ENCODE results near the gene MAL.

MAL gene
- 9.0 to 67.2 reads per million in 2 experiments for total RNA-seq

DNA sequence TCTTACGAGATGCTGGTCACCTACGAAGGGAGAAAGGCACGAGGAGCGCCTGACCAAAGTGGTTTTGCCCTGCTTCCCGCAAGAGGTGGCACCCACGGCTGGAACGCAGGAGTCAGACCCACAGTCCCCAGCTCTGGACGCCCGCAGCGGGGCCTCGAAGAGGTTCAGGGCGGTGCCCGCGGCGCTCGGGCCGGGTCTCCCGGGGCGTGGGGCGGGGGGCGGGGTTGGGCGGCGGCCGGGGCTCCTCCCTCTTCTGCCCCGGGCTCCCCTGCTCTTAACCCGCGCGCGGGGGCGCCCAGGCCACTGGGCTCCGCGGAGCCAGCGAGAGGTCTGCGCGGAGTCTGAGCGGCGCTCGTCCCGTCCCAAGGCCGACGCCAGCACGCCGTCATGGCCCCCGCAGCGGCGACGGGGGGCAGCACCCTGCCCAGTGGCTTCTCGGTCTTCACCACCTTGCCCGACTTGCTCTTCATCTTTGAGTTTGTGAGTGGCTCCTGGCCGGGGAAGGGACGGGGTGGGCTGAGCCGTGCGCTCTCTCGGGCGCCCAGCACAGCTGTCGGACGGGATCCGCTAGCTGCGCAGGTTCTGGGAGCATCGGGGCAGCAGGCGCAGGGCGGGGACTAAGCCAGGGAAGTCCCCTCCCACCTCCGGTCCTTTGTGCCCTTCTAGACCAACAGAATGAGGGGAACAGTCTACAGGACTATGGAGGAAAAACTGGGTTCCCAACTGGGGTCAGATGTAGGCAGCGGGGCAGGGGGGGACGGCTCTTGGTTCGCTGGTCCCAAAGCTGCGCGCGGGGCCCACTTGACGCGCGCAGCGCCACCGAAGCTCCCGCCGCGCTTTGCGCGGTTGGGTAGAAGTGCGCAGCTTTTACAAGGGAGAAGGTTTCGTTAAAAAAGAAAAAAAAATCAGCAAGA is at the start of gene MAL:
Gene MAL, plus strand, starts transcription at position 303 of the 914 bp plus-strand sequence. Its CDS starts 85 bp downstream, at position 388.
- peak; percentile 43 for DNase-seq (ENCODE audit: low read depth)

DNA sequence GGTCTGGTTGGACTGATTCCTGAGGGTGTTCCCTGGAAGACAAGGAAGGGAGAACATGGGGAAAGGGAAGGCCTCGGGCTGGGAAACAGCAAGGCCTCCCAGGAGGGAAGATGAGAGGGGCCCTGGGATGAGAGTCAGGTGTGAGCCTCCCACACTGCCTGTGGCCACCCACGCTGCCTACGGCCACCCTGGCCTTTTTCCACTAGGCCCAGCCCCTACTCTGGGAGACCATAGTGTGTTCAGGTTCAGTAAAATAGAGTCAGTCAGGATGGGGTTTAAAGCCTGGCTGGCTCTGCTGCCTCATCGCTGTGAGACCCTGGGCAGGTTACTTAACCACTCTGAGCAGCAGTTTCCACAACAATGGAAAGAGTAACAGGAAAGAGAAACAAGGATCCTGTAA is 47.7 kb upstream of the MAL start:
- no peak for DNase-seq (ENCODE audit: low read depth)

GRCh38 chr2:94978917-94979316 is 46.6 kb upstream of the MAL start:
- DNase-seq (ENCODE audit: low read depth), result no peak

DNA sequence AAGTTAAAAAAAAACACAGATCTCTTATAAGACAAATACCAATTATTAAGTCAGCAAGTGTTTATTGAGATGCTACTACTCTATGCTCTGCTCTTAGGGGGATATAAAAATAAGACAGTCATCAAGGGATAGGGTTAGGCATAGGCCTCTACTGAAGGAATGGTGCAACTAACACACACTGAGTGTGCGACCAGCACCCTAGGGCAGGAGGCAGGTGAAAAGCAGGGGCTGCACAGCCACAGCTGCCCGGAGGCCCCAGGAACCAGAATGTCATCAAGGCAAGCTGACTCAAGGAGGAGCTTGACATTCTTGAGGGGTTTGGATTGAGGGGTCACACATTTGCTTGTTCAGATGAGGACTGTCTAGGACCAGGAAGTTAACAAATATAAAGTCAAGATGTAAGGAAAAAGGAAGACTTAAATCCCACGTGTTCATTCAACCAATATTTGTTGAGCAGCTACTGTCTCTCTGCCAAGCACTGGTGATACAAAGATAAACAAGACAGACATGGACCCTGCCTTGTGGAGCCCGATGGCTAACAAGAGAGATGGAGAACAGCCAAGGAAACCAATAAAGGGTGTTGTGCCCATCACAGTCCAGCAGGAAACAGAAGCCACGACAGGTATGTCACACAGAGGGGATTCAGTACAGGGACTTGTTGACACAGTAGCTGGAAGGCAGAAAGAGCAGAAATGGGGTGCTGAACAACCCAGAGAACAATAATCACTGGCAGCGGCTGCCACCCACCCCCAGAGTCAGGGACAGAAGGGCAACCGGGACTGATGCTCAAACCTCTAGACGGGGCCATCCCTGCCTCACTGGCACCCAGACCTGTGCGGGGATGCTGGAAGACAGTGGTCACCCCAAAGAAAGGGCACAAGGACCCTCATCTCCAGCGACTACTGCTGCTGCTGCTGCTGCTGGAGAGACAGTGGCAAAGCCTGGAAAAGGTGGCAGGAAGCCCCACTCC is 45.8 kb upstream of the MAL start:
- no peak for DNase-seq (ENCODE audit: low read depth)

- DNase-seq (ENCODE audit: low read depth), result no peak
These were observed 45.1 kb upstream of the MAL start for GRCh38 chr2:94980406-94980805.

- no peak for DNase-seq (ENCODE audit: low read depth)
These were observed 43.4 kb upstream of the MAL start for GRCh38 chr2:94982156-94982555.

DNA sequence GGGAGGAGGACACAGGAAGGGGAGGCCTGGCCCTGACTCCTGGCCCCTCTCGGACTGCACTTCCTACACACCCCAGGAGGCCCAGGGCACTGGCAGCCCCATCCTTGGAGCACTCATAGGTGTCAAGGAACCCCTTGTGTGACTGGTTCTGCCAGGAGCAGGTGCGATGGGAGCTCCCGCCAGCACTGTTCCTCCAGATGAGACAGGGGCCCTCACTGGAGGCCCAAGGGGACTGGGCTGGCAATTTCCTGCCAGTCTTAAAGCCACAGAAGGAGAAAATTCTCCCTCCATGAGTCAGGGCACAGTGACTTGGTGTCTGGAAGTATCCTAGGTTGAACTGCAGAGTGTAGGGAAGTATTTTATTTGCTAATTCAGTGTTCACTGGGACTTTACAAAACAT is 42.8 kb upstream of the MAL start:
- no peak for DNase-seq (ENCODE audit: low read depth)

GRCh38 chr2:94984964-94985575 is 40.4 kb upstream of the MAL start:
- DNase-seq (ENCODE audit: low read depth), result no peak

DNA sequence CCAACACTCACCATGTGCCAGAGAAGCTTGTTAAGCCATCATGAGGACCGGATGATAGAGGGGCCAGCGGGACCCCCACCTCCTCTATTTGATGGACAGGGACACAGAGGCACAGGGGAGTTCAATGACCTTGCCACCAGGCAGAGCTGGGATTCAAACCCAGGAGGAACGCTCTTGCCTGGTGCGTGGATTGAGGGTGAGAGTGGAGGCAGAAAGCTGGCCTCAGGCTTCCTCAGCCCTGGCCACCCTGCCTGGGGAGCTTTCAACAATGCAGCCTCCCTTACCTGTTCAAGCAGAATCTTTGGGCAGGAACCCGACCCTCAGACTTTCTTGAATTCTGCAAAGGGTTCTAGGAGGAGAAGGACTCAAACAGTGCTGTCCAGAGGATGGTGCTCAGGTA is 39.9 kb upstream of the MAL start:
- DNase-seq (ENCODE audit: low read depth), result no peak

DNA sequence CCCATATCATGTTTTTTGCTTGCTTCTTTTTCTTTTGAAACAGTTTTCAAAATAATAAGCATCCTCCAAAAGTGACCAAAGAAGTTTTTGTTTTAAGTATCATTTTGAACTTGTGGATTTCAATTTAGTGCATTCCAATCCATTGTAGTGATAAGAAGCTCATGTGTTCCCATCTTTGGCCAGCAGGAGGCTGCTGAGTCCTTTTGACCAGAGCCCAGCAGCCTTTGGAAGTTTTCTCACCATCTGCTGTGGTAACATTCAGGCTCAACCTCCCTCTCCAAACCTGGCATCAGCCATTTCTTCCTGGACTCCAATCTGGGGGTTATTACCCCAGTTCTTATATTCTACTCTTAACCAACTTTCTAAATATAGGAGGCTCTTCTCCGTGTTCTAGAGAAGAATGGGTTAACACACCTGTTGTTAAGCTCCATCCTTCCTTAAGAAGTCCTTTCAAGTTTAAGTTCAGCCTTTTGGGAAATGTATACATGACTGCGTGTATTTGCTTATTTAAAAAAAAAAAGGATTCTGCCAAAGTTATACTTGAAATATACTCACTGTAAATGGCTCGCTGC is 39.0 kb upstream of the MAL start:
- DNase-seq (ENCODE audit: low read depth), result peak; percentile 21

GRCh38 chr2:94987074-94988020 is 38.2 kb upstream of the MAL start:
- DNase-seq (ENCODE audit: low read depth), result no peak

- no peak for DNase-seq (ENCODE audit: low read depth)
These were observed 34.6 kb upstream of the MAL start for GRCh38 chr2:94990956-94991355.

- DNase-seq (ENCODE audit: low read depth), result no peak
These were observed 33.1 kb upstream of the MAL start for GRCh38 chr2:94992360-94992759.

GRCh38 chr2:94993176-94994062 is 32.1 kb upstream of the MAL start:
- no peak for DNase-seq (ENCODE audit: low read depth)

DNA sequence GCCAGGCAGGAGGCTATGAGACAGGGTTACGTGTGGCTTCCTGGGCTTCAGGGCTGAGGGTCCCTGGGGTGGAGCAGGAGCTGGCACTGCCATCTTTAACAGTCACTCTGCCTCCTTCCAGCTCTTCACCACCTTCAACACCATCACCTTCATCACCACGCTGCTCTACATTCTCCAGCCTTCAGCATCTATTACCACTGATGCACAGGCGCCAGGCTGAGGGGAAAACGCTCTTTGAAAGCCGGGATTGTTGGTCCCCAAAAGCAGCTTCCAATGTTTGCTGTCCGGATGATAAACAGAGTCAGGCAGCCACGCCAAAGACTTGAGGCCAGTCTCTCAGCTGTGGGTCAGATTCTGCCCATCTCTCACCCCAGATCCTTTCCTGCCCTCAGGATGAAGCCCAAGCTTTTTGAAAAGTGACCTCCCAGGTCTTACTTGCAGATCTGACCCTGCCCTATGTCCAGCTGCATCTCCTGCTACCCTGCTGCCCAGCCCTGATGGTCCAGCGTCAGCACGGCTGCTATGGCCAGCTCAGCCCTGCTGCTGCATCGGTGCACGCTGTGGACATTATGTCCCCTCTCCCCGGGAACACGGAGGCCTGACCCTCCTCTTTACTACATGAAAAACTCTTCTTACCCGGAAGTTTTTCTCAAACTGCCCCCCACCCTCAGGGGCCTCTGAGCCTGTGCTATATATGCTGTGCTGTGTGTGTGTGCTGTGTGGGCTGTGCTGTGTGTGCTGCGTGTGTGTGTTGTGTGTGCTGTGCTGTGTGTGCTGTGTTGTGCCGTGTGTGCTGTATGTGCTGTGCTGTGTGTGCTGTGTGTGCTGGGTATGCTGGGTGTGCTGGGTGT is 31.2 kb upstream of the MAL start:
- no peak for DNase-seq (ENCODE audit: low read depth)

DNA sequence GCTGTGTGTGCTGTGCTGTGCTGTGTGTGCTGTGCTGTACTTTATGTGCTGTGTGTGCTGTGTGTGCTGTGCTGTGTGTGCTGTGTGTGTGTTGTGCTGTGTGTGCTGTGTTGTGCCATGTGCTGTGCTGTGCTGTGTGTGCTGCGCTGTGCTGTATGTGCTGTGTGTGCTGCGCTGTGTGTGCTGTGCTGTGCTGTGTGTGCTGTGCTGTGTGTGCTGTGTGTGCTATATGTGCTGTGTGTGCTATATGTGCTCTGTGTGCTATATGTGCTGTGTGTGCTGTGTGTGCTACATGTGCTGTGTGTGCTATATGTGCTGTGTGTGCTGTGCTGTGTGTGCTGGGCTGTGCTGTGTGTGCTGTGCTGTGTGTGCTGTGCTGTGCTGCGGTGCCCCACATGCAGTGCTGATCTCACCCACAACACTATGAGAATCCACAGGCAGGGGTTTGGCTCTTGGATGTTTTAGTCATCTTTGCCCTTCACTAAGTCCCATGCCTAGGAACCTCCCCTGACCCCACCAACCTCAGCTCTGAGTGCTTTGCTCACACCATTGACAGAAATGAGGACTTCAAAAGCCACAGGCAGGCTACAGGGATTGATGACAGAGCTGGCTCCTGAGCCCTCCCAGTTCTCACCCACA is 30.5 kb upstream of the MAL start:
- DNase-seq (ENCODE audit: low read depth), result no peak

DNA sequence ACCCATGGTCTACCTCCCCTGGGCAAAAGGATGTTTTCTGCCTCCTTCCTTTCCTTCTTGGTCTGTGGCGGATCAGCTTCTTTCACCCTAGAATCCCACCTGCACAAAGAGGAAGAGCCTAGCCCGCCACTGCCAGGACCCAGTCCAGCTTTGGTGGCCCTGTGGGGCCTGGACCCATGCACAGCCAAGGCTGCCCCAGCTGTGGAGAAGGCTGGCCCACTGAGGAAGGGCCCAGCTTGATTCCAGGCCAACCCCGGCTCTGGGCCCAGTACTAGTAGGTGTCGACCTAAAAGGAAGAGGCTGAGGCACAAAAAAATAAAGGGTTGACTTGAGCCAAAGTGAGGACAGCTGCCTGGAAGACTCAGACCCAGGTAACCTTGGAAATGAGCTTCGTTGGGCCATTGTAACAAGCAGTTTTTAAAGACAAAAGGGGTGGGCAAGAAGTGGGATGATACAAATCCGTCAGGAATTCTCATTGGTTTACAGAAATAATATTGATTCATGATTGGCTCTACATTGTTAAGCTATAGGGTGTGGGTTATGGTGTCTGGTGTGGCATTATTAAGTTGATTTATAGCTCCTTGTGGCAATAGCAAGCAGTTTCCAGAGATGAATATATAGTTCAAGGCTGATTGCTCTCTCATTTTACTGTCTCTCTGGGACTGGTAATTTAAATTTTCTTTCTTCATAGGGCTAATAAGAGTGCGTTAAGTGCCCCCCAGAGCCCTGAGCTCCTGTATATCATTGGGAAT is 29.8 kb upstream of the MAL start:
- DNase-seq (ENCODE audit: low read depth), result no peak
